SK-N-SH (cell line): ENCODE measurements around the gene PDYN. TPM values are rescaled to one million over a fixed set of nuclear protein-coding genes. Genes with fewer than 3 reads are reported as not detected.

Experiments used
- CTCF ChIA-PET: fragments of 300-600, 350-600 bp; formaldehyde crosslinking; extraction: SDS; loops from one replicate; lab custom pipeline; 2021; lab: Yijun Ruan, JAX
- POLR2A ChIA-PET: fragments of 350-600 bp; sonication (Branson Sonifier 250); formaldehyde crosslinking; extraction: SDS; loops from one replicate; lab custom pipeline; 2020; ENCODE audit warnings: antibody characterized with exemption, inconsistent platforms; lab: Yijun Ruan, JAX
- DNase-seq: peaks from one replicate; pipeline ENCODE4 v3.0.0; 2012
- H2AFZ ChIP-seq: fragments of 200-600 bp; sonication (generic); 2 replicates; pipeline ENCODE4 v1.8.1; 2016; ENCODE audit warnings: antibody characterized with exemption, mild to moderate bottlenecking, low read depth
- H3F3A ChIP-seq: fragments of 200-600 bp; sonication (generic); replicated peaks from 2 replicates; pipeline ENCODE3; 2016; ENCODE audit warnings: antibody characterized with exemption, mild to moderate bottlenecking; ENCODE audit not compliant: insufficient read depth
- H3K27ac ChIP-seq, 2 experiments: fragments of 200-500 bp in 1 of 2; fragments of 200-600 bp in 1 of 2; sonication (Bioruptor generic) in 1 of 2; sonication (generic), shearing (Covaris generic) in 1 of 2; 2 replicates each; pipeline versions ENCODE4 v1.5.1 to v1.6.1; 2014 to 2016; ENCODE audit warnings: low read depth in 2 of 2, inconsistent platforms in 1 of 2, low read length in 1 of 2, mild to moderate bottlenecking in 1 of 2, mixed read lengths in 1 of 2
- H3K27me3 ChIP-seq: fragments of 200-600 bp; sonication (generic), shearing (Covaris generic); 2 replicates; pipeline ENCODE4 v1.6.1; 2016; ENCODE audit warnings: mixed run types; ENCODE audit not compliant: insufficient read depth
- H3K36me3 ChIP-seq, 2 experiments: fragments of 200-500 bp in 1 of 2; fragments of 200-600 bp in 1 of 2; sonication (Bioruptor generic) in 1 of 2; sonication (generic) in 1 of 2; replicated peaks in 1 of 2; 2 replicates each; pipeline versions ENCODE3 to v1.5.1; 2014 to 2016; ENCODE audit warnings: low read length in 1 of 2, mild to moderate bottlenecking in 1 of 2; ENCODE audit not compliant: insufficient read depth in 2 of 2, control insufficient read depth in 1 of 2
- H3K4me1 ChIP-seq, 2 experiments: fragments of 200-500 bp in 1 of 2; fragments of 200-600 bp in 1 of 2; sonication (Bioruptor generic) in 1 of 2; sonication (generic), shearing (Covaris generic) in 1 of 2; 2 replicates each; pipeline versions ENCODE4 v1.5.1 to v1.6.1; 2014 to 2016; ENCODE audit warnings: low read depth in 1 of 2, low read length in 1 of 2, mixed run types in 1 of 2; ENCODE audit not compliant: insufficient read depth in 2 of 2, control insufficient read depth in 1 of 2
- H3K4me2 ChIP-seq: fragments of 200-600 bp; sonication (generic), shearing (Covaris generic); 2 replicates; pipeline ENCODE4 v1.6.1; 2017; ENCODE audit warnings: mixed run types
- H3K4me3 ChIP-seq, 2 experiments: fragments of 200-500 bp in 1 of 2; fragments of 200-600 bp in 1 of 2; sonication (Bioruptor generic) in 1 of 2; sonication (generic), shearing (Covaris generic) in 1 of 2; 2 replicates each; pipeline versions ENCODE4 v1.5.1 to v1.8.1; 2014 to 2016; ENCODE audit warnings: low read depth in 2 of 2, inconsistent platforms in 1 of 2, low read length in 1 of 2, mild to moderate bottlenecking in 1 of 2, mixed read lengths in 1 of 2, moderate library complexity in 1 of 2
- H3K79me2 ChIP-seq: fragments of 200-600 bp; sonication (generic); 2 replicates; pipeline ENCODE4 v1.8.1; 2017; ENCODE audit warnings: mild to moderate bottlenecking; ENCODE audit not compliant: insufficient read depth
- H3K9ac ChIP-seq: fragments of 200-600 bp; sonication (generic); 2 replicates; pipeline ENCODE4 v1.6.1; 2017; ENCODE audit warnings: mixed run types
- H3K9me2 ChIP-seq: fragments of 200-600 bp; sonication (generic); 2 replicates; pipeline ENCODE4 v1.6.1; 2017; ENCODE audit warnings: mixed run types
- H3K9me3 ChIP-seq: fragments of 200-600 bp; sonication (generic); 2 replicates; pipeline ENCODE4 v1.6.1; 2017; ENCODE audit warnings: mixed run types, mild to moderate bottlenecking, moderate library complexity
- H4K20me1 ChIP-seq: fragments of 200-600 bp; sonication (generic); 2 replicates; pipeline ENCODE4 v1.6.1; 2017; ENCODE audit warnings: mild to moderate bottlenecking, mixed run types; ENCODE audit not compliant: insufficient read depth
- CHD2 ChIP-seq: fragments of 150-350 bp; IDR thresholded peaks from 2 replicates; pipeline ENCODE4 v1.6.1; 2018; ENCODE audit warnings: low read length; ENCODE audit not compliant: partially characterized antibody
- EZH2phosphoT487 ChIP-seq: fragments of 200-600 bp; sonication (generic); IDR thresholded peaks from 2 replicates; pipeline ENCODE4 v1.6.1; 2017; ENCODE audit warnings: low read depth, mixed run types, mild to moderate bottlenecking, antibody characterized with exemption, moderate library complexity, borderline replicate concordance
- FOXJ3 ChIP-seq: sonication (generic); formaldehyde crosslinking; IDR thresholded peaks from 2 replicates; pipeline ENCODE4 v1.5.1; 2020; ENCODE audit warnings: mild to moderate bottlenecking, missing genetic modification reagents
- FOXM1 ChIP-seq: IDR thresholded peaks from 2 replicates; pipeline ENCODE4 v1.4.0; 2012; ENCODE audit warnings: low read depth, mild to moderate bottlenecking
- GABPA ChIP-seq: IDR thresholded peaks from 2 replicates; pipeline ENCODE4 v1.4.0; 2012; ENCODE audit warnings: low read depth, mild to moderate bottlenecking
- GATA2 ChIP-seq: sonication (generic); formaldehyde crosslinking; IDR thresholded peaks from 2 replicates; pipeline ENCODE4 v1.5.0; 2020; ENCODE audit warnings: mild to moderate bottlenecking, missing genetic modification reagents
- JUND ChIP-seq: IDR thresholded peaks from 2 replicates; pipeline ENCODE4 v1.4.0; 2012
- MAX ChIP-seq: IDR thresholded peaks from 2 replicates; pipeline ENCODE4 v1.4.0; 2012; ENCODE audit warnings: low read depth
- MXI1 ChIP-seq: IDR thresholded peaks from 2 replicates; pipeline ENCODE4 v1.6.1; 2012; ENCODE audit warnings: mild to moderate bottlenecking, low read depth, low read length, improper control_type of control experiment
- POLR2AphosphoS5 ChIP-seq: IDR thresholded peaks from 2 replicates; pipeline ENCODE4 v1.6.1; 2012; ENCODE audit warnings: low read depth, low read length
- REST ChIP-seq: IDR thresholded peaks from 2 replicates; pipeline ENCODE4 v1.6.1; 2012; ENCODE audit warnings: mild to moderate bottlenecking, low read depth, low read length, moderate library complexity
- TAF1 ChIP-seq: IDR thresholded peaks from 2 replicates; pipeline ENCODE4 v1.6.1; 2012; ENCODE audit warnings: low read depth, mild to moderate bottlenecking, low read length, moderate library complexity, borderline replicate concordance
- TCF12 ChIP-seq: IDR thresholded peaks from 2 replicates; pipeline ENCODE4 v1.4.0; 2012
- YY1 ChIP-seq: IDR thresholded peaks from 2 replicates; pipeline ENCODE4 v1.4.0; 2012; ENCODE audit warnings: low read depth, mild to moderate bottlenecking
- WGBS: methylation state at CpG from one replicate; pipeline ENCODE4 v1.1.6; 2017; ENCODE audit warnings: low lambda C conversion rate; 5-methylcytosine and 5-hydroxymethylcytosine counted together
- polyA plus RNA-seq, 3 experiments: library from polyadenylated mRNA; depleted of rRNA; stranded (reverse); fragments of >200 nt; gene quantifications; 2 replicates each; pipeline ENCODE4 v1.2.3, GENCODE V29; 2012

Gene PDYN
- polyA plus RNA-seq, 1 of the 3 experiments (the other 2 are of a cell fraction): not detected

GRCh38 chr20:1958426-1958825, 35.4 kb downstream of the PDYN start:
- H3K9me3 ChIP-seq: no peaks in the 10 kb centered on the region
- H3K4me3 ChIP-seq: no peak overlapping the region
- no peak overlapping the region for H2AFZ ChIP-seq
- CTCF ChIA-PET: interaction anchor here (1.0 to 1.2 kb wide), 2 partner anchors 156 to 181 kb away, joined by 3 read pairs; no protein-coding TSS in a partner anchor
- 44% methylated on average over 2 of the region's 2 CpGs for WGBS
- H3K36me3 ChIP-seq: no peaks in the 10 kb centered on the region
- H3K27ac ChIP-seq: no peak overlapping the region
- H3K4me1 ChIP-seq: peaks cover 0 to 3% of the 10 kb centered on the region in 2 experiments; a peak in 2 of 4 replicates
- POLR2A ChIA-PET: no interaction called here
- no peak for TF ChIP-seq GATA2 (CRISPR knock-in tag)
- TF ChIP-seq CHD2: no peak
- no peak for TF ChIP-seq MAX
- TF ChIP-seq FOXM1: no peak
- no peak for TF ChIP-seq TCF12
- TF ChIP-seq REST: no peak
- no peak for TF ChIP-seq JUND
- TF ChIP-seq POLR2AphosphoS5: no peak
- no peak for TF ChIP-seq MXI1
- TF ChIP-seq FOXJ3 (CRISPR knock-in tag): no peak
- TF ChIP-seq TAF1: no peak
- TF ChIP-seq EZH2phosphoT487: no peak
- TF ChIP-seq YY1: no peak
- no peak for DNase-seq
- peaks cover 18% of the 10 kb centered on the region; the same call in 1 of the 2 replicates for H3K27me3 ChIP-seq
- no peaks in the 10 kb centered on the region for H4K20me1 ChIP-seq
- no peaks in the 10 kb centered on the region for H3K79me2 ChIP-seq
- H3K9ac ChIP-seq: no peak overlapping the region
- H3F3A ChIP-seq: no peaks in the 10 kb centered on the region
- H3K9me2 ChIP-seq: no peaks in the 10 kb centered on the region
- no peak overlapping the region for H3K4me2 ChIP-seq

- no peaks in the 10 kb centered on the region for H3K9me2 ChIP-seq
- H3K79me2 ChIP-seq: no peaks in the 10 kb centered on the region
- no peak overlapping the region for H3K4me2 ChIP-seq
- ChIA-PET POLR2A (interaction anchor here (1.1 kb wide), 1 partner anchor 17 kb away, joined by 3 read pairs; no protein-coding TSS in a partner anchor), CTCF (interaction anchor here (0.8 to 1.4 kb wide), 4 partner anchors 19 to 246 kb away, joined by 3 to 4 read pairs (median 3); no protein-coding TSS in a partner anchor)
- no peaks in the 10 kb centered on the region for H3K9me3 ChIP-seq
- TF ChIP-seq YY1: no peak
- TF ChIP-seq MAX: no peak
- no peak for TF ChIP-seq GATA2 (CRISPR knock-in tag)
- TF ChIP-seq GABPA: no peak
- no peaks in the 10 kb centered on the region for H4K20me1 ChIP-seq
- no peaks in the 10 kb centered on the region for H3K36me3 ChIP-seq
- DNase-seq: no peak
- no peaks in the 10 kb centered on the region for H3F3A ChIP-seq
- 72% methylated on average over 8 of the region's 8 CpGs for WGBS
- no peak overlapping the region for H3K27ac ChIP-seq
- no peak overlapping the region for H3K4me3 ChIP-seq
- peaks cover 0 to 3% of the 10 kb centered on the region in 2 experiments; a peak in 2 of 4 replicates for H3K4me1 ChIP-seq
- H3K27me3 ChIP-seq: no peaks in the 10 kb centered on the region
- no peak overlapping the region for H3K9ac ChIP-seq
- H2AFZ ChIP-seq: no peak overlapping the region
These were observed 38.6 kb downstream of the PDYN start for GRCh38 chr20:1955217-1955616.
